ENCODE results near the gene PARD3. TPM values are rescaled to one million over a fixed set of nuclear protein-coding genes. Genes with fewer than 3 reads are reported as not detected.

Gene PARD3
- total RNA-seq, 1 donor from 2014 or later = 98.2 TPM

GRCh38 chr10:34593374-34593890, 221.7 kb downstream of the PARD3 start:
- no peak overlapping the region for H3K4me3 ChIP-seq (ENCODE audit: low read depth, low read length)
- H3K36me3 ChIP-seq (ENCODE audit: control insufficient read depth, insufficient read depth, low read length) = no peaks in the 10 kb centered on the region
- no peaks in the 10 kb centered on the region for H3K27me3 ChIP-seq (ENCODE audit: control insufficient read depth, insufficient read depth, low read length)
- DNase-seq (ENCODE audit: low read depth) (no peak), FAIRE-seq (no peak)
- no peak for TF ChIP-seq CTCF (IDR thresholded peaks at IDR 0.05; ENCODE audit: insufficient read depth, low read length, severe bottlenecking)

- no peak for TF ChIP-seq CTCF (IDR thresholded peaks at IDR 0.05; ENCODE audit: insufficient read depth, low read length, severe bottlenecking)
- FAIRE-seq = no peak
These were observed 224.3 kb downstream of the PARD3 start for GRCh38 chr10:34590793-34591192.

GRCh38 chr10:34589275-34589674, 225.8 kb downstream of the PARD3 start:
- TF ChIP-seq CTCF (IDR thresholded peaks at IDR 0.05; ENCODE audit: insufficient read depth, low read length, severe bottlenecking) = no peak
- Histone ChIP-seq H3K27me3 (ENCODE audit: control insufficient read depth, insufficient read depth, low read length) (no peaks in the 10 kb centered on the region), H3K36me3 (ENCODE audit: control insufficient read depth, insufficient read depth, low read length) (no peaks in the 10 kb centered on the region), H3K4me3 (ENCODE audit: low read depth, low read length) (no peak overlapping the region)
- DNase-seq (ENCODE audit: low read depth) (no peak), FAIRE-seq (no peak)

More at GRCh38 chr10:34590793-34591192, 224.3 kb downstream of the PARD3 start:
- Histone ChIP-seq H3K27me3 (ENCODE audit: control insufficient read depth, insufficient read depth, low read length) (no peaks in the 10 kb centered on the region), H3K36me3 (ENCODE audit: control insufficient read depth, insufficient read depth, low read length) (no peaks in the 10 kb centered on the region), H3K4me3 (ENCODE audit: low read depth, low read length) (no peak overlapping the region)
- DNase-seq (ENCODE audit: low read depth) = no peak

GRCh38 chr10:34587680-34588019, 227.4 kb downstream of the PARD3 start:
- no peak for DNase-seq (ENCODE audit: low read depth)
- Histone ChIP-seq H3K27me3 (ENCODE audit: control insufficient read depth, insufficient read depth, low read length) (no peaks in the 10 kb centered on the region), H3K4me3 (ENCODE audit: low read depth, low read length) (no peak overlapping the region), H3K36me3 (ENCODE audit: control insufficient read depth, insufficient read depth, low read length) (no peaks in the 10 kb centered on the region)
- no peak for FAIRE-seq
- TF ChIP-seq CTCF (IDR thresholded peaks at IDR 0.05; ENCODE audit: insufficient read depth, low read length, severe bottlenecking) = no peak

- DNase-seq (ENCODE audit: low read depth) (peak; percentile 12), FAIRE-seq (no peak)
- no peaks in the 10 kb centered on the region for H3K36me3 ChIP-seq (ENCODE audit: control insufficient read depth, insufficient read depth, low read length)
- TF ChIP-seq CTCF (IDR thresholded peaks at IDR 0.05; ENCODE audit: insufficient read depth, low read length, severe bottlenecking) = no peak
- H3K27me3 ChIP-seq (ENCODE audit: control insufficient read depth, insufficient read depth, low read length) = no peaks in the 10 kb centered on the region
- H3K4me3 ChIP-seq (ENCODE audit: low read depth, low read length) = no peak overlapping the region
These were observed 228.0 kb downstream of the PARD3 start for GRCh38 chr10:34587002-34587679.
